Gastroesophageal sphincter (tissue), 3 donors: ENCODE data around the gene GRM8.

Experiments used
- CTCF ChIP-seq, 4 experiments: fragments of 200-600 bp in 2 of 4; fragments of 450-650 bp in 2 of 4; sonication (generic) in 1 of 4; IDR thresholded peaks; one replicate each; pipeline ENCODE4 v1.5.1; 2017 to 2019; ENCODE audit warnings: antibody characterized with exemption in 4 of 4, mild to moderate bottlenecking in 2 of 4, moderate library complexity in 2 of 4
- EP300 ChIP-seq: sonication (generic); formaldehyde crosslinking; IDR thresholded peaks from one replicate; pipeline ENCODE4 v1.6.1; 2017; ENCODE audit warnings: antibody characterized with exemption, mild to moderate bottlenecking
- POLR2A ChIP-seq, 2 donors: fragments of 450-650 bp; IDR thresholded peaks; one replicate each; pipeline ENCODE4 v1.6.1; 2017; ENCODE audit warnings: antibody characterized with exemption in 2 of 2, mild to moderate bottlenecking in 2 of 2, moderate library complexity in 1 of 2
- POLR2AphosphoS5 ChIP-seq: sonication (generic); formaldehyde crosslinking; IDR thresholded peaks from one replicate; pipeline ENCODE4 v1.6.1; 2017; ENCODE audit warnings: antibody characterized with exemption

GRCh38 chr7:126843883-126844282, 408.9 kb downstream of the GRM8 start:
- TF ChIP-seq POLR2A (IDR thresholded peaks at IDR 0.05) (no peak), POLR2AphosphoS5 (no peak), CTCF (IDR thresholded peaks at IDR 0.05) (no peak), EP300 (no peak)
